Measurements from ENCODE around the gene SURF6.
"Not testable (repeated sequence)": the region's sequence is repeated elsewhere in the genome, so short reads cannot be mapped to it uniquely, and the experiment has no call there.

Gene SURF6

DNA sequence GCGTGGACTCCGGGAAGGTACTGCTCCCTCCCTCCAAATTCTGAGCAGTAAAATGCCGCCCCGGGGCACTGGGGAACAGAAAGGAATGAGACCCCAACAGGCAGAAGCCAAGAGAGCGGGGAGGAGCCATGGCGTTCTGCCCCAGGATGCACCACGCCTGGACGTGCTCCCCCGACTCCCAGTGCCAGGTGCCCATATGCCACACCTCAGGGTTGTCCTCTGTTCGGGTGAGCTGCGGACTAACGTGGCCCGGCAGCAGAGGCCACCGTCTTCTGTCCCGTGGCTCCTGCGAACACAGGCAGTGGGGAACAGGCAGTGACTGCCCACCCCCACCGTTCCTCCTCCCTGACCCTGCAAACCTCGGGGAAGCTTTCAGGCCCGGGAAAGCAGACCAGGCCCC, 4.8 kb downstream of the SURF6 start:
- Histone ChIP-seq H3K4me3 (ENCODE audit: low read length) (no peak overlapping the region), H3K79me2 (ENCODE audit: control insufficient read depth, low read length) (peaks cover 37% of the 10 kb centered on the region), H4K20me1 (ENCODE audit: control insufficient read depth, insufficient read depth, low read depth, low read length) (peaks cover 15% of the 10 kb centered on the region), H3K9me3 (ENCODE audit: control insufficient read depth, insufficient read depth, low read length) (no peaks in the 10 kb centered on the region), H3K36me3 (ENCODE audit: control insufficient read depth, low read length) (peaks cover 56% of the 10 kb centered on the region), H3K27me3 (ENCODE audit: control insufficient read depth, low read length) (no peaks in the 10 kb centered on the region), H3K9me2 (replicated peaks; ENCODE audit: control insufficient read depth, low read length) (no peaks in the 10 kb centered on the region), H3K27ac (ENCODE audit: low read depth, low read length) (no peak overlapping the region), H3K4me2 (ENCODE audit: low read length) (no peak overlapping the region), H3K4me1 (ENCODE audit: control insufficient read depth, low read length) (peaks cover 13% of the 10 kb centered on the region), H3F3A (ENCODE audit: control insufficient read depth, insufficient read depth) (peaks cover 11% of the 10 kb centered on the region; the same call in 1 of the 2 replicates)
- TF ChIP-seq, protein P1, sequence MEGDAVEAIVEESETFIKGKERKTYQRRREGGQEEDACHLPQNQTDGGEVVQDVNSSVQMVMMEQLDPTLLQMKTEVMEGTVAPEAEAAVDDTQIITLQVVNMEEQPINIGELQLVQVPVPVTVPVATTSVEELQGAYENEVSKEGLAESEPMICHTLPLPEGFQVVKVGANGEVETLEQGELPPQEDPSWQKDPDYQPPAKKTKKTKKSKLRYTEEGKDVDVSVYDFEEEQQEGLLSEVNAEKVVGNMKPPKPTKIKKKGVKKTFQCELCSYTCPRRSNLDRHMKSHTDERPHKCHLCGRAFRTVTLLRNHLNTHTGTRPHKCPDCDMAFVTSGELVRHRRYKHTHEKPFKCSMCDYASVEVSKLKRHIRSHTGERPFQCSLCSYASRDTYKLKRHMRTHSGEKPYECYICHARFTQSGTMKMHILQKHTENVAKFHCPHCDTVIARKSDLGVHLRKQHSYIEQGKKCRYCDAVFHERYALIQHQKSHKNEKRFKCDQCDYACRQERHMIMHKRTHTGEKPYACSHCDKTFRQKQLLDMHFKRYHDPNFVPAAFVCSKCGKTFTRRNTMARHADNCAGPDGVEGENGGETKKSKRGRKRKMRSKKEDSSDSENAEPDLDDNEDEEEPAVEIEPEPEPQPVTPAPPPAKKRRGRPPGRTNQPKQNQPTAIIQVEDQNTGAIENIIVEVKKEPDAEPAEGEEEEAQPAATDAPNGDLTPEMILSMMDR (IDR thresholded peaks at IDR 0.05; ENCODE audit: low read depth, low read length, poor library complexity, severe bottlenecking): no peak
- no peak for TF ChIP-seq EZH2phosphoT487 (IDR thresholded peaks at IDR 0.05; ENCODE audit: borderline replicate concordance, low read length)

DNA sequence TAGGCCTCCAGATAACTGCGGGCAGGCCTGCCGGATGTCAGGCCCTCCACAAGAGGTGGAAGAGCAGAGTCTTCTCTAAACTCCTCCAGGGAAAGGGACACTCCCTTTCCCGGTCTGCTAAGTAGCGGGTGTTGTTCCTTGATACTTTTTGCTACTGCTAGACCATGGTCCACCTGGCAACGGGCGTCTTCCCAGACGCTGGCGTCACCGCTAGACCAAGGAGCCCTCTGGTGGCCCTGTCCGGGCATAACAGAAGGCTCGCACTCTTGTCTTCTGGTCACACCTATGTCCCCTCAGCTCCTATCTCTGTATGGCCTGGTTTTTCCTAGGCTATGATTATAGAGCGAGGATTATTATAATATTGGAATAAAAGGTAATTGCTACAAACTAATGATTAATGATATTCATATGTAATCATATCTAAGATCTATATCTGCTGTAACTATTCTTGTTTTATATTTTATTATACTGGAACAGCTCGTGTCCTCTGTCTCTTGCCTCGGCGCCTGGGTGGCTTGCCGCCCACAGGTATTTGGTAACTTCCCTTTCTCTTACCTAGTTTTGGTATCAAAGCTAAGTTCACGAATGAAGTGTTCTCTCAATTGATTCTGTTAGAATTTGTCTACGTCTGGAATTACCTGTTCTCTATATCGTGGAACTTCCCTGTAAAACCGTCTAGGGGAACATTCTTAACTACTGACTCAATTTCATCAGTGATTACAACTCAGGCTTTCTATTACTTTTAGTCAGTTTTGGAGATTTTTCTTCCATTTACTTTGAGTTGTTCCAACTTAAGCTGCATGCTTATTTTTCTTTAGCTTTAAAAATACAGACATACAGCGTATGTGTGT, 6.5 kb downstream of the SURF6 start:
- peaks cover 23% of the 10 kb centered on the region for H3K79me2 ChIP-seq (ENCODE audit: control insufficient read depth, low read length)
- peaks cover 11% of the 10 kb centered on the region; the same call in 1 of the 2 replicates for H3F3A ChIP-seq (ENCODE audit: control insufficient read depth, insufficient read depth)
- not testable (repeated sequence) for H3K9me3 ChIP-seq (ENCODE audit: control insufficient read depth, insufficient read depth, low read length); H3K27ac ChIP-seq (ENCODE audit: low read depth, low read length); H4K20me1 ChIP-seq (ENCODE audit: control insufficient read depth, insufficient read depth, low read depth, low read length); H3K4me2 ChIP-seq (ENCODE audit: low read length); H3K4me3 ChIP-seq (ENCODE audit: low read length); H3K4me1 ChIP-seq (ENCODE audit: control insufficient read depth, low read length); H3K27me3 ChIP-seq (ENCODE audit: control insufficient read depth, low read length); H3K9me2 ChIP-seq (replicated peaks; ENCODE audit: control insufficient read depth, low read length)
- H3K36me3 ChIP-seq (ENCODE audit: control insufficient read depth, low read length): peaks cover 49% of the 10 kb centered on the region

DNA sequence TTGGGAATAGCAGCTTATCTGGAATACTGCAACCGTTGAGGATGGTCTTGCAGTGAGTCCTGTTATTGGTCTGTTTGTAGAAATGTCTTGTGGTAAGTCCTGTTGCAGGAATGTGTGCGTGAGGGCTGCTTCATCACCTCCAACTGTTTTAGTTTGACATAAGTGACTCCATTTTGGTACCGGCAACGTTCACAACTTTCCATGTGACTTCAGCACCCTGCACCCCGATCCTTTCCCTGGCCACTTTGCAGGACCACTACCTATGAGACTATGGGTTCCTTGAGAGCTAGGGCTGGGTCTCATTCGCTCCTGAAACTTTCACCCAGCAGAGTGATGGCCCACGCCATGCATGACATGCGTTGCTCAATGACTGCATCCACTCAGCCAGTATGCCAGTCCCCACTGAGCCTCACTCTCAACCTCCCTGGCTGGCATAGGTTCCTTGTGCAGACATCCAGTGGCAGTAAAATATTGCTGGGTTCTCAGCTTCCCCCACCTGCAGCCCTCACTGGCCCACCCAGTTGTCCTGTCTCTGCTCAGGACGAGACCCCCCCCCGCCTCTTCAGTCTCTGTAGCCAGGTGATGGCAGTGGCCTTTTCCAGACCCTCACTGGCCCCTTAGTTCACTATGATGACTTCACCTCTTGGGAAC, 8.0 kb downstream of the SURF6 start:
- Histone ChIP-seq H3K79me2 (ENCODE audit: control insufficient read depth, low read length) (peaks cover 7% of the 10 kb centered on the region), H3K4me1 (ENCODE audit: control insufficient read depth, low read length) (no peaks in the 10 kb centered on the region), H3K27me3 (ENCODE audit: control insufficient read depth, low read length) (no peaks in the 10 kb centered on the region), H3F3A (ENCODE audit: control insufficient read depth, insufficient read depth) (peaks cover 11% of the 10 kb centered on the region; the same call in 1 of the 2 replicates), H4K20me1 (ENCODE audit: control insufficient read depth, insufficient read depth, low read depth, low read length) (peaks cover 5% of the 10 kb centered on the region; the same call in 1 of the 2 replicates), H3K9me2 (replicated peaks; ENCODE audit: control insufficient read depth, low read length) (no peaks in the 10 kb centered on the region), H3K27ac (ENCODE audit: low read depth, low read length) (no peak overlapping the region), H3K4me2 (ENCODE audit: low read length) (no peak overlapping the region), H3K36me3 (ENCODE audit: control insufficient read depth, low read length) (peaks cover 33% of the 10 kb centered on the region), H3K9me3 (ENCODE audit: control insufficient read depth, insufficient read depth, low read length) (no peaks in the 10 kb centered on the region), H3K4me3 (ENCODE audit: low read length) (no peak overlapping the region)
- TF ChIP-seq EZH2phosphoT487 (IDR thresholded peaks at IDR 0.05; ENCODE audit: borderline replicate concordance, low read length): no peak
- TF ChIP-seq, protein P1 (IDR thresholded peaks at IDR 0.05; ENCODE audit: low read depth, low read length, poor library complexity, severe bottlenecking): no peak

DNA sequence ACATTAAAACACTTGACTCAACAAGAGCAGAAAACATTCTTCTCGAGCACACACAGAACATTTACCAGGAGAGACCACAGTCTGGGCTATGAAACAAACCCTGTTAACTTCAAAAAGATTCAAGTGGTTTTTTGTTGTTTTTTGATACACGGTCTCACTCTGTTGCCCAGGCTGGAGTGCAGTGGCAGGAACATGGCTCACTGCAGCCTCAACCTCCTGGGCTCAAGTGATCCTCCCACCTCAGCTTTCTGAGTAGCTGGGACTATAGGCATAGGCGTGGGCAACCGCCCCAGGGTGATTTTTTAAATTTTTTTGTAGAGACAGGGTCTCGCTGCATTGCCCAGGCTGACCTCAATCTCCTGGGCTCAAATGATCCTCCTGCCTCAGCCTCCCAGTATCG, 9.0 kb downstream of the SURF6 start:
- not testable (repeated sequence) for H3K79me2 ChIP-seq (ENCODE audit: control insufficient read depth, low read length); H3K27me3 ChIP-seq (ENCODE audit: control insufficient read depth, low read length); H3K9me3 ChIP-seq (ENCODE audit: control insufficient read depth, insufficient read depth, low read length); H4K20me1 ChIP-seq (ENCODE audit: control insufficient read depth, insufficient read depth, low read depth, low read length); H3K4me2 ChIP-seq (ENCODE audit: low read length); H3K27ac ChIP-seq (ENCODE audit: low read depth, low read length); H3K4me1 ChIP-seq (ENCODE audit: control insufficient read depth, low read length); H3K9me2 ChIP-seq (replicated peaks; ENCODE audit: control insufficient read depth, low read length); H3K4me3 ChIP-seq (ENCODE audit: low read length)
- Histone ChIP-seq H3F3A (ENCODE audit: control insufficient read depth, insufficient read depth) (peaks cover 11% of the 10 kb centered on the region; the same call in 1 of the 2 replicates), H3K36me3 (ENCODE audit: control insufficient read depth, low read length) (peaks cover 24% of the 10 kb centered on the region)
